ENCODE measurements around the gene PKP3. TPM values are rescaled to one million over a fixed set of nuclear protein-coding genes. Genes with fewer than 3 reads are reported as not detected.
A peak's percentile ranks its signal among the peaks of the same experiment; 100 is the strongest.

PKP3 gene
- total RNA-seq, 1 donor from 2014 or later = 65.7 TPM

DNA sequence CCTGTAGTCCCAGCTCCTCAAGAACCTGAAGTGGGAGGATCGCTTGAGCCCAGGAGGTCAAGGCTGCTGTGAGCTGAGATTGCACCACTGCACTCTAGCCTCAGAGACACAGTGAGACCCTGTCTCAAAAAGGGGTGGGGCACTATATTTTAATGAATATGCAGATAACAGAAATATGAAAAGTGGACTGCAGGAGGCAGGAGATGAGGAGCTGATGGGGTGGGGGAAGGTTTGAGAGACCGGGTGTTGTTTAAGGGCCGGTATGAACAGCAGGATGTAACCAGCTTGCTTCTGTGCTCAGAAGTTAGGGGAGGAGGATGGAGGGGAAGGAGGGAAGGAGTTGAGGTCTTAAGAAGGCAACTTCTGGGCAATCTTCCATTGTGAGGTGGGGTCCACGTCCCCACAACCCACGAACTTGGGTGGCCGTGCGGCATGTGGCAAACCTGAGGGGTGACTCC lies 26.0 kb upstream of the PKP3 start:
- peaks cover 12% of the 10 kb centered on the region for H3K36me3 Mint-ChIP-seq

DNA sequence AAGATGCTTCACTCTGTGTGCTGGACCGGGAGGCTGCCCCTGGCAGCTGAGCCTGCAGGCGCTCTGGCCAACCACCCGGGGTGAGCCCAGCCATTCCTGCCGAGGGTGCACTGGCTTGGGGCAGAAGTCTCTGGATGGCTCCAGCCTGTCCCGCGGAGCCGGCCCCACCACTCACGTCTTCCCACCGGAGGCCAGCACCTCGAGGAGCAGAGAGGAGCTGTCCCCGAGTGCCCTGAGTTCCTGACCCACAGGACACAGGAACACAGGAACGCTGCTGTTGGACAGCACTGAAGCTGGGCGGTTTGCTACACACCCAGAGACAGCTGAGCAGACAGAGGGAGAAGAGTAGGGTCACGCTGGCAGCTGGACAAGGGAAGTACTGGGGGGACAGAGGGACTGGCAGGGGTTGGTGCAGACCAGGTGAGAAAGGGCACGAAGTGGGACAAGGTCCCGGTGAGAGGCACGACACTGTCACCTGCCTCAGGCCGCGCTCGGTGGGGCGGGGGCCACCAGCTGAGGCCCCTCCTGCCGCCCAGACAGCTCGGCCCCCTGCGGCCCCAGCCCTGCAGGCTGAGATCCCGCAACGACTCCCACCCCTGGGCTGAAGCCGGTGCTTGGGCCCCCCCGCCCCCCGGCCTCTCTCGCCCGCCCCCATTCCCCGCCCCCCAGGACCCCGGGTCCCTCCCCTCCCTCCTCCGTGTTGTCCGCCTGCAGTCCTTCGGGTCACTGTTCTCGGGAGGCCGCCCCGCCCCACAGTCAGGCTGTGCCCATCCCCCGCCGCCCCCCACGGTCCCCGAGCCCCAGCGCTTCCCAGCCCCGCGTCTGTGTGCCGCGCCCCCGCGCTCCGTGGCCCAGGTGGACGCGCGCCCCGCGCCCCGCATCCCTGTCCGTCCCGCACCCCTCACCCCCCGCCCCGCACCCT lies 25.3 kb upstream of the PKP3 start:
- peak; percentile 19 to 39 for DNase-seq (ENCODE audit: low spot score in 2 of 2, unreplicated experiment in 2 of 2)
- peaks cover 20% of the 10 kb centered on the region for H3K4me1 Mint-ChIP-seq
- H3K9me3 Mint-ChIP-seq = no peaks in the 10 kb centered on the region
- H3K27ac Mint-ChIP-seq = peak overlapping the region; percentile 93
- H3K36me3 Mint-ChIP-seq = peaks cover 14% of the 10 kb centered on the region
- peak overlapping the region; percentile 89 for H3K4me3 Mint-ChIP-seq
- peaks cover 8% of the 10 kb centered on the region for H3K27me3 Mint-ChIP-seq (ENCODE audit: low read depth)
- TF ChIP-seq, protein P1, sequence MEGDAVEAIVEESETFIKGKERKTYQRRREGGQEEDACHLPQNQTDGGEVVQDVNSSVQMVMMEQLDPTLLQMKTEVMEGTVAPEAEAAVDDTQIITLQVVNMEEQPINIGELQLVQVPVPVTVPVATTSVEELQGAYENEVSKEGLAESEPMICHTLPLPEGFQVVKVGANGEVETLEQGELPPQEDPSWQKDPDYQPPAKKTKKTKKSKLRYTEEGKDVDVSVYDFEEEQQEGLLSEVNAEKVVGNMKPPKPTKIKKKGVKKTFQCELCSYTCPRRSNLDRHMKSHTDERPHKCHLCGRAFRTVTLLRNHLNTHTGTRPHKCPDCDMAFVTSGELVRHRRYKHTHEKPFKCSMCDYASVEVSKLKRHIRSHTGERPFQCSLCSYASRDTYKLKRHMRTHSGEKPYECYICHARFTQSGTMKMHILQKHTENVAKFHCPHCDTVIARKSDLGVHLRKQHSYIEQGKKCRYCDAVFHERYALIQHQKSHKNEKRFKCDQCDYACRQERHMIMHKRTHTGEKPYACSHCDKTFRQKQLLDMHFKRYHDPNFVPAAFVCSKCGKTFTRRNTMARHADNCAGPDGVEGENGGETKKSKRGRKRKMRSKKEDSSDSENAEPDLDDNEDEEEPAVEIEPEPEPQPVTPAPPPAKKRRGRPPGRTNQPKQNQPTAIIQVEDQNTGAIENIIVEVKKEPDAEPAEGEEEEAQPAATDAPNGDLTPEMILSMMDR (IDR thresholded peaks at IDR 0.05; ENCODE audit: unreplicated experiment) = no peak

More for the DNA sequence above, 26.0 kb upstream of the PKP3 start:
- peaks cover 20% of the 10 kb centered on the region for H3K4me1 Mint-ChIP-seq
- TF ChIP-seq, protein P1 (IDR thresholded peaks at IDR 0.05; ENCODE audit: unreplicated experiment) = no peak
- peak overlapping the region; percentile 57 for H3K27ac Mint-ChIP-seq
- no peak for DNase-seq (ENCODE audit: low spot score in 2 of 2, unreplicated experiment in 2 of 2)
- peak overlapping the region; percentile 89 for H3K4me3 Mint-ChIP-seq
- H3K9me3 Mint-ChIP-seq = no peaks in the 10 kb centered on the region
- H3K27me3 Mint-ChIP-seq (ENCODE audit: low read depth) = peaks cover 8% of the 10 kb centered on the region

DNA sequence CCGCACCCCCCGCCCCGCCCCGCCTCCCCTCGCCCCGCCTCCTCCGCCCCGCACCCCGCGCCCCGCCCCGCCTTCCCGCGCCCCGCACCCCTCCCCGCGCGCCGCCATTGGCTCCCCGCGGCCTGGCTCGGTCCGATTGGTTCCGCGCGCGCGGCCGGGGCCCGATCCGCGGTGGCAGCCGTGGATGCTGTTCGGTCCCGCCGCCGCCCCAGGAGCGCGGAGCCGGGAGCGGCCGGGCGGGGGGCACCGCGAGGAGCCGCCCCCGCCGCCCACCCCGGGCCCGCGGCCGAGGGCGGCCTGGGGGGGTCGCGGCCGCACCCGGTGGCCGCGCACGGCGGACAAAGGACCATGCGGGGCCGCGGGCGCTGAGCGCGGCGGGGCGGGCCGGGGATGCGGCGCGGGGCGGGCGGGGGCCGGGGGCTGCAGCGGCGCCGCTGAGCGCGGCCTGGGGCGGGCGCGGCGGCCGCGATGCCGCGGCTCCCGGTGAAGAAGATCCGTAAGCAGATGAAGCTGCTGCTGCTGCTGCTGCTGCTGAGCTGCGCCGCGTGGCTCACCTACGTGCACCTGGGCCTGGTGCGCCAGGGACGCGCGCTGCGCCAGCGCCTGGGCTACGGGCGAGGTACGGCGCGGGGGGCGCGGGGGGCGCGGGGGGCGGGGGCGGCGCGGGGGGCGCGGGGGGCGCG lies 24.5 kb upstream of the PKP3 start, which contains the start of gene B4GALNT4:
TSS of gene B4GALNT4 (plus strand) at position 164 of the 683 bp plus-strand sequence. CDS start at position 469, 305 bp downstream.
- TF ChIP-seq, protein P1 (IDR thresholded peaks at IDR 0.05; ENCODE audit: unreplicated experiment) = no peak
- peaks cover 20% of the 10 kb centered on the region for H3K36me3 Mint-ChIP-seq
- peak in 1 of 2 experiments; percentile 67 for DNase-seq (ENCODE audit: low spot score in 2 of 2, unreplicated experiment in 2 of 2)
- peak within 1 kb of the TSS; percentile 89 for H3K4me3 Mint-ChIP-seq
- H3K27me3 Mint-ChIP-seq (ENCODE audit: low read depth) = peaks cover 8% of the 10 kb centered on the region
- no peaks in the 10 kb centered on the region for H3K9me3 Mint-ChIP-seq
- H3K4me1 Mint-ChIP-seq = peaks cover 20% of the 10 kb centered on the region
- peak within 1 kb of the TSS; percentile 95 for H3K27ac Mint-ChIP-seq

DNA sequence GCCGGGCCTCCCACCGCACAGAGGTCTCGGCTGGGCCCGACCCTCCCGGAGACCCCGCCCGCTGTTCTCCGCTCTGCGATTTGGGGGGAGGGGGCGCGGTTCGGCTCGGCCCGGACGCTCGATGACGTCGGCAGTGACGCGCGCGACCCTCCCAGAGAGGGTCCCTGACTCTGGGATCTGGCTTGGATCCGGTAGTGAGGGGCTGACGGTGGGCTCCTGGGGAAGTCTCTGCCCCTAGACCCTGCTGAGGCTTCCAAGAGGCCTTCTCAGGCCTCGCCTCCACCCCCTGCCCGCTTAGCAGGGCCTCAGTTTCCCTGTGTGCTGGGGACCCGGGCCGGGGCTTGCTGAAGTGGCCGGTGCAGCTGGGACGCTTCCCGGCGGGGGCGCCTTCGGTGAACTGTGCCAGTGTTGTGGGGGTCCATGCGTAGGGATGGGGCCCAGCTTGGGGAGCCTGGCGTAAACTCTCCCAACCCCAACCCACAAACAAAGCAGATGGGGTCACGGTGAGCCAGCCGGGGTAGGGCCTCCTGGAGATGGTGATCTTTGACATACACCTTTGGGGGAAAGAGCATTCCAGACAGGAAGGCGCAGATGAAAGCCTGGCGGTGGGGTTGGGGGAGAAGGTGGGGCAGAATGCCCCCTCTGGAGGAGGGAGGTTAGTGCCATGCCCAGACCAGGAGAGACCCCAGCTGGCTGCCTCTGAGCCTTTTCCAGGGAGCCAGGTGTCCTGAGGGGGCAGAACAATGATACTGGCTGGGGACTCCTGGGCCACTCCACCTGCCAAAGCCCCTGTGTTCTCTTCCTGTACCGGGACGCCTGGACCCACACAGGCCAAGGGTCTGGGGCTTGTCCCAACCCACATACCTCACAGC lies 23.7 kb upstream of the PKP3 start:
- no peaks in the 10 kb centered on the region for H3K9me3 Mint-ChIP-seq
- H3K27me3 Mint-ChIP-seq (ENCODE audit: low read depth) = peaks cover 4% of the 10 kb centered on the region
- peaks cover 20% of the 10 kb centered on the region for H3K36me3 Mint-ChIP-seq
- peak overlapping the region; percentile 88 for H3K4me3 Mint-ChIP-seq
- H3K27ac Mint-ChIP-seq = peak overlapping the region; percentile 95
- TF ChIP-seq, protein P1 (IDR thresholded peaks at IDR 0.05; ENCODE audit: unreplicated experiment) = no peak
- H3K4me1 Mint-ChIP-seq = peaks cover 20% of the 10 kb centered on the region
- DNase-seq (ENCODE audit: low spot score in 2 of 2, unreplicated experiment in 2 of 2) = peak in 1 of 2 experiments; percentile 56

DNA sequence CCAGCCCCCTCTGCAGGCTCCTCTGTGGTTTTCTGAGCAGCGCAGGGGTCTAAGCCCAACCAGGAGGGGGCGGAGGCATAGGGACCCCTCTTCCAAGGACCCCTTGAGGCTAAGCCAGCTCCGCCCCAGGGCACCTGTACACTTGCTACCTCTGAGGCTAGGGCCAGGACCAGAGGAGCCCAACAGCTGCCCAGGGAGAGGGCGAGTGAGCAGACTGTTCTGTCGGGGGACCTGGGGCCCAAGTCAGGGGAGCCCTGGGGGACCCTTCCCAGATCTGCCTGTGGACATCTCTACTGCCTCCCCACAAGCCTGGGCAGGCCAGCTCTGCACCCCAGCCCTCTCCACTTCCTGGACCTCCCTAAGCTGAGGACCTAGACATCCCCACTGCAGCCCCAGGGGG lies 23.0 kb upstream of the PKP3 start:
- Mint-ChIP-seq H3K27ac (peak overlapping the region; percentile 95), H3K4me1 (peaks cover 20% of the 10 kb centered on the region), H3K27me3 (ENCODE audit: low read depth) (peaks cover 4% of the 10 kb centered on the region), H3K36me3 (peaks cover 20% of the 10 kb centered on the region), H3K9me3 (no peaks in the 10 kb centered on the region), H3K4me3 (peak overlapping the region; percentile 88)
- DNase-seq (ENCODE audit: low spot score in 2 of 2, unreplicated experiment in 2 of 2) = peak in 1 of 2 experiments; percentile 8
- TF ChIP-seq, protein P1 (IDR thresholded peaks at IDR 0.05; ENCODE audit: unreplicated experiment) = no peak

All from mesothelial cell of epicardium (in vitro differentiated cells).